ENCODE measurements around the gene KDELR1.

KDELR1 gene

GRCh38 chr19:48398102-48398374 is 6.7 kb upstream of the KDELR1 start:
- TF ChIP-seq CTCF (IDR thresholded peaks at IDR 0.05; ENCODE audit: insufficient read depth, low read depth, low read length, missing control alignments), result no peak
- H3K4me3 ChIP-seq (ENCODE audit: low read length), result peak overlapping the region; percentile 60
- no peak for DNase-seq (ENCODE audit: low read depth)

- TF ChIP-seq CTCF (IDR thresholded peaks at IDR 0.05; ENCODE audit: insufficient read depth, low read depth, low read length, missing control alignments), result no peak
- peak overlapping the region; percentile 60 for H3K4me3 ChIP-seq (ENCODE audit: low read length)
- DNase-seq (ENCODE audit: low read depth), result no peak
Measured at GRCh38 chr19:48397263-48398101, 6.1 kb upstream of the KDELR1 start.

GRCh38 chr19:48396824-48397176 is 5.4 kb upstream of the KDELR1 start:
- no peak overlapping the region for H3K4me3 ChIP-seq (ENCODE audit: low read length)
- TF ChIP-seq CTCF (IDR thresholded peaks at IDR 0.05; ENCODE audit: insufficient read depth, low read depth, low read length, missing control alignments), result no peak
- no peak for DNase-seq (ENCODE audit: low read depth)

- no peak for DNase-seq (ENCODE audit: low read depth)
- no peak overlapping the region for H3K4me3 ChIP-seq (ENCODE audit: low read length)
- TF ChIP-seq CTCF (IDR thresholded peaks at IDR 0.05; ENCODE audit: insufficient read depth, low read depth, low read length, missing control alignments), result no peak
Measured at GRCh38 chr19:48396016-48396823, 4.9 kb upstream of the KDELR1 start.

DNA sequence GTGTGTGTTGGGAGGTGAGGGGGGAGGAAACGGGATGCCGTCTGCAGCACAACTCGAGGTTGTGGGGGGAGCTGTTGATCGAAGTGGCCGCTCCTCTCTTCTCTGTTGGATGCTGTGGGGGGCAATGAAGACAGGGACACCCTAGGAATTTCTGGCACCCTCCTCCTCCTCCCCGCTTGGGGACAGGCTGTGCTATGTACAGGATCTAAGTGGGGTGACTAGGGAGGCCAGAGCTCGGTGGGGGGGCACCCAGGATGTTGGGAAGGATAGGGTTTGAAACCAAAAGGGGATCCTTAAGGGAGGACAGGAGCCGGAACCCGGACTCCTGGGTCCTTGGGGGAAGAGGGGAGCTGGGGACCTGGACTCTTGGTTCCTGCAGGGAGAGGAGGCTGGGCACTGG is 4.1 kb upstream of the KDELR1 start:
- H3K4me3 ChIP-seq (ENCODE audit: low read length), result no peak overlapping the region
- DNase-seq (ENCODE audit: low read depth), result no peak
- no peak for TF ChIP-seq CTCF (IDR thresholded peaks at IDR 0.05; ENCODE audit: insufficient read depth, low read depth, low read length, missing control alignments)

DNA sequence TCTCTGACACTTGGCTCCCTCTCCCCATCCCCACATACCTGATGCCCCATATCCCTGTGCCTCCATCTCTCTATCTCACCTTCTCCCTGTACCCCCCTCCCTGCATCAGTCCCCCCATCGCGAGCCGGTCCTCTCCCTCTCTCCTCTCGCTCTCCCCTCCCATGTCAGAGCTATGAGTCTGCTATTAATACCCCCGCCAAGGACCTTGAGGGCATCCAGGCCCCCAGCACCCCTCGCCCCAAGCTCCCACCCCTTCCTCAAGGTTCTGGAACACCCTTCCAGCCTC is 3.8 kb upstream of the KDELR1 start:
- no peak overlapping the region for H3K4me3 ChIP-seq (ENCODE audit: low read length)
- DNase-seq (ENCODE audit: low read depth), result no peak

More for the DNA sequence above, 3.8 kb upstream of the KDELR1 start:
- no peak for TF ChIP-seq CTCF (IDR thresholded peaks at IDR 0.05; ENCODE audit: insufficient read depth, low read depth, low read length, missing control alignments)

All from epithelial cell of esophagus (primary cell).